ENCODE data around the gene LONP1.
A peak's percentile ranks its signal among the peaks of the same experiment; 100 is the strongest.
"Not testable (repeated sequence)": the region's sequence is repeated elsewhere in the genome, so short reads cannot be mapped to it uniquely, and the experiment has no call there.

The LONP1 gene

GRCh38 chr19:5719961-5720790, at the start of gene LONP1, which contains the start of gene CATSPERD:
Gene LONP1, minus strand, starts transcription at chr19:5720146. Its CDS starts 14 bp downstream, at chr19:5720132.
Gene CATSPERD, plus strand, starts transcription at chr19:5720637. Its CDS starts 101 bp downstream, at chr19:5720738.
- peak; percentile 93 for FAIRE-seq

DNA sequence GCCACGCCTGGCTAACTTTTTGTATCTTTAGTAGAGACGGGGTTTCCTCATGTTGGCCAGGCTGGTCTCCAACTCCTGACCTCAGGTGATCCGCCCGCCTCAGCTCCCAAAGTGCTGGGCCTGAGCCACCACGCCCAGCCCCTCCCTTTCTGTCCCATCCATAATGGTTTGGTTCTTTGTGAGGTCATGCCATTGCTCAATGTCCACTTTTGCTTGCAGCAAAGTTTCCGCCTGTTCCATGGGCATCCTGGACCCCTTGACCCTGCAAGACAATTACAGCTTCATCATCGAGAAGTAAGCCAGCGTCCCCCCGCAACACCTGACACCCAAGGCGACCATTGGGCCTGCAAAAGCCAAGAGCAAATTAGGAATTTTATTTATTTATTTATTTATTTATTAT, 48.0 kb upstream of the LONP1 start:
- no peak for FAIRE-seq

DNA sequence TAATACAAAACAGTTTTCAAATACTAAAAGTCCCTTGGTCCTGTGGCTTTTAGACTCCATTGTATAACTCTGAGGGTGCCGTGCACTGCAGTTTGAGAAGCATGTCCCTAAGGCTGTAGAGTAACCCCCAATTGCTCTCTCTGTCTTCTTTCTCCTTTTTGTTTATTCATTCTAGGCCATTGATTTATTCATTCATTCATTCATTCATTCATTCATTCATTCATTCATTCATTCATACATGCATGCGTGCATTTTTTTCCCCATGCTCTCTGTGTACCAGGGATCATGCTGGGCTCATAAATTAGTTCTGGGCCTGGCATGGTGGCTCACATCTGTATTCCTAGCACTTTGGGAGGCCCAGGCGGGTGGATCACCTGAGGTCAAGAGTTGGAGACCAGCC, 45.3 kb upstream of the LONP1 start:
- FAIRE-seq: no peak

- no peak for FAIRE-seq
These were observed 42.8 kb upstream of the LONP1 start for GRCh38 chr19:5762608-5763217.

DNA sequence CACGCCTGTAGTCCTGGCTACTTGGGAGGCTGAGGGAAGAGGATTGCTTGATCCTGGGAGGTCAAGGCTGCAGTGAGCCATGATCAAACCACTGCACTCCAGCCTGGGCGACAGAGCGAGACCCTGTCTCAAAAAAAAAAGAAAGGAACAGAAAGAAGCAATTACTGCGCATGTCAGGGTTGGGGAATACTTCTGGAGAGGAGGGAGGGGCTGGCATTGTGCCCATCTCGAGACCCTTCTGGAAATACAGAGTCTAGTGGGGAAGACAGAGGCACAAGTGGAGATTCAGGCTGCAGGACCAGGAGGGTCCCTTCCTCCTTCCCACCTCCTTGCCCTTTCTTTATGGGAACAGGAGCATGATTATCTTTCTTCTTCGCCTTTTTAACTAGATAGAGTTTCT, 33.8 kb upstream of the LONP1 start:
- FAIRE-seq: no peak

DNA sequence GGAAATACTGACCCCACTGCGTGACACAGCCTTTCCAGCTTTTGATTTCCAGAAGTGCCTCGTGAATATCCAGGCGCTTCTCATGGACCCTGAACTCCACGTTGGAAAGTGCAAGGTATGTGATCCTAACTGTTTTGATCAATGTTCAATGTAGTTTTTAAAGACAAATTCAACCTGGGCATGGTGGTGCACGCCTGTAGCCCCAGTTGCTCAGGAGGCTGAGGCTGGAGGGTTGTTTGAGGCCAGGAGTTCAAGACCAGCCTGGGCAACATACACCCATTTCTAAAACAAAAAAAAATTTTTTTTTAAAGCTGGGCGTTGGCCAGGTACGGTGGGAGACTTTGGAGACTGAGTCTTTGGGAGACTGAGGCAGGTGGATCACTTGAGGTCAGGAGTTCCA, 31.8 kb upstream of the LONP1 start:
- no peak for FAIRE-seq

DNA sequence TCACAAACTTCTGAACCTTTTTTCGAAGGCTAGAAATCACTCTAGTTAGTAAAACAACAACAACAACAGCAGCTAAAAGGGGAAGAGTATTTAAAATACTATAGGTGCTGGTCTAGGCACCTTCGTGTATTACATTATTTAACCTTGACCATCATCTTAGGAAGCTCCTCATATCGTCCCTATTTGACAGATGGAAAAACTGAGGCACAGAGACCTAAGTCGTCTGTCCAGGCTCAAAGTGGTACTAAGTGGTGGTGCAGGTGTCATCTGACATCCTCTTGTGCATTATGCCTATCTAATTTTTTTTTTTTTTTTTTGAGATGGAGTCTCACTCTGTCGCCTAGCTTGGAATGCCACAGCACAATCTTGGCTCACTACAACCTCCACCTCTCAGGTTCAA, 29.6 kb upstream of the LONP1 start:
- no peak for FAIRE-seq

DNA sequence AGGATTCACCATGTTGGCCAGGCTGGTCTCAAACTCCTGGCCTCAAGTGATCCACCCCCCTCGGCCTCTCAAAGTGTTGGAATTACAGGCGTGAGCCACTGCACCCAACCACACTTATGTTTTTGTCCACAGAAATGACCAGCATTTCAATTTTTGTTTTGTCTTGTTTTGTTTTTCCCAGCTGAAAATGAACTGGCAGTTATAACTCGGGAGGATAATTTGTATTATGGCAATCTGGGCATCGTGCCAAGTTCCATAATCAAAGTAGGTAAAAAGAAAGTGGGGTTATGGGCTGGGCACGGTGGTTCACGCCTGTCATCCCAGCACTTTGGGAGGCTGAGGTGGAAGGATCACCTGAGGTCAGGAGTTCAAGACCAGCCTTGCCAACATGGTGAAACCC, 29.0 kb upstream of the LONP1 start:
- FAIRE-seq: not testable (repeated sequence)

- FAIRE-seq: not testable (repeated sequence)
These were observed 25.1 kb upstream of the LONP1 start for GRCh38 chr19:5744999-5745398.

DNA sequence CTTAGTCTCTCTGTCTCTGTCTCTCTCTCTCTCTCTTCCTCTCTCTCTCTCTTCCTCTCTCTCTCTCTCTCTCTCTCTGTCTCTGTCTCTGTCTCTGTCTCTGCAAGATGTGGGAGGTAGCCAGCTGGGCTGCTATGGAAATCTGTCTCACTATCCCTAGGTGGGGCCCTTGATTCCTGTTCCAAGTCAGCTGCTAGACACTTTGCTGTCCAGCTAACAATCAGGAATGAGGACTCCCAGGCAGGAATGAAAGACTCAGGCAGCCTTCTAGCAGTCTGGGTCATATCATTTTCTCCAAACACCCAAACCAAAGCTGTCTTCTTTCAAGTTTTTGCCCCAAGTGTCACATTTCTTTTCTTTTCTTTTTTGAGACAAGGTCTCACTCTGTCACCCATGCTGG, 23.7 kb upstream of the LONP1 start:
- no peak for FAIRE-seq

DNA sequence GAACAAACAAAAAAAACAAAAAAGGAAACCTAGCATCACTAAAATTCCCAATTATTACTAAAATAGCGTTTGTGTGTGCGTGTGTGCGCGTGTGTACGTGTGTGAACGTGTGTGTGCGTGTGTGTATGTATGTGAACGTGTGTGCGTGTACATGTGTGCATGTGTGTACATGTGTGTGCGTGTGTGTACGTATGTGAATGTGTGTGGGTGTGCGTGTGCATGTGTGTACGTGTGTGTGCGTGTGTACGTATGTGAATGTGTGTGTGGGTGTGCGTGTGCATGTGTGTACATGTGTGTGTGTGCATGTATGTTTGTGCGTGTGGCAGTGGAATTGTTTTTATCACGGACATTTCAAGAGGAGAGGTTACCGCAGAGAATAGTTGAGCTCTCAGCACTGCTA, 22.1 kb upstream of the LONP1 start:
- FAIRE-seq: no peak

DNA sequence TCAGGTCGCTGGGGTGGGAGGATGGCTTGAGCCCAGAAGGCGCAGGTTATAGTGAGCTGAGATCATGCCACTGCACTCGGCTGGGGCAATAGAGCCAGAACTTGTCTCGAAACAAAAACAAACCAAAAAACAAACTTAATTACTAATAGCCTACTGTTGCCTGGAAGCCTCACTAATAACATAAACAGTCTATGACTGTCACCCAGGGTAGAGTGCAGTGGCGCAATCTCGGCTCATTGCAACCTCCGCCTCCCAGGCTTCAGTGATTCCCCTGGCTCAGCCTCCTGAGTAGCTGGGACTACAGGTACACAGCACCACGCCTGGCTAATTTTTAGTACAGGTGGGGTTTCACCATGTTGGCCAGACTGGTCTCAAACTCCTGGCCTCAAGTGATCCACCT, 18.5 kb upstream of the LONP1 start:
- no peak for FAIRE-seq

- FAIRE-seq: not testable (repeated sequence)
These were observed 13.2 kb upstream of the LONP1 start for GRCh38 chr19:5733172-5733571.

- no peak for FAIRE-seq
These were observed 7.6 kb upstream of the LONP1 start for GRCh38 chr19:5727453-5728050.

DNA sequence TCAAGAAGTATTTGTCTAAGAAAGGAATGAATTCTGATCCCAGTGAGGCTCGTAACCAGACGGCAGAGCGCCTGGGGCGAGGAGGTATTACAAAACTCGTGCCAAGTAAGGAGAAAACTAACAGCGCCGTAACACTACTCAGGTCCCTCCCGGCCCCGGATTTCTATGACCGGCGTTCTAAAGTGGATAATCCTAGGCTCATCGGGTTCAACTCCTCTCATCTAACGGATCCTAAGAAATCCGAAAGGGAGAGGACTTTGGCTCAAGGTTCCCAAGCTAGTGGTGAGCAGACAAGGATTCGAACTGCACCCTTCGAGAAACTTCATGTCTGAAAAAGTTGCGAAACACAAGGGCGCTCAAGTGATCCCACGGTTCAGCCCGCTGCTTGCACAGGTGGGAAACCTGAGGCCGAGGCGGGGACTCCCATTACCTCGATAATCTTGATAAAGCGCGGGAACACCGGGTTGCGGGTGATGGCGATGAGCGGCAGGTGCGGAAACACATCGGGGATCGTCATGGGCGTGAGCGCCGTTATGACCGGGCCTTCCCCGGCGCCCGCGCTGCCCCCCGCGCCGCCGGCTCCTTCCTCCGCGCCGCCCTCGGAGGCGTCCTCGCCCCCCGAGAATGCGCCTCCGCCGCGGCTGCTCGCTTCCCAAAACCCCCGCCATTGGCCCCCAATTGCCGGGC, 529 bp downstream of the LONP1 start:
- no peak for FAIRE-seq

DNA sequence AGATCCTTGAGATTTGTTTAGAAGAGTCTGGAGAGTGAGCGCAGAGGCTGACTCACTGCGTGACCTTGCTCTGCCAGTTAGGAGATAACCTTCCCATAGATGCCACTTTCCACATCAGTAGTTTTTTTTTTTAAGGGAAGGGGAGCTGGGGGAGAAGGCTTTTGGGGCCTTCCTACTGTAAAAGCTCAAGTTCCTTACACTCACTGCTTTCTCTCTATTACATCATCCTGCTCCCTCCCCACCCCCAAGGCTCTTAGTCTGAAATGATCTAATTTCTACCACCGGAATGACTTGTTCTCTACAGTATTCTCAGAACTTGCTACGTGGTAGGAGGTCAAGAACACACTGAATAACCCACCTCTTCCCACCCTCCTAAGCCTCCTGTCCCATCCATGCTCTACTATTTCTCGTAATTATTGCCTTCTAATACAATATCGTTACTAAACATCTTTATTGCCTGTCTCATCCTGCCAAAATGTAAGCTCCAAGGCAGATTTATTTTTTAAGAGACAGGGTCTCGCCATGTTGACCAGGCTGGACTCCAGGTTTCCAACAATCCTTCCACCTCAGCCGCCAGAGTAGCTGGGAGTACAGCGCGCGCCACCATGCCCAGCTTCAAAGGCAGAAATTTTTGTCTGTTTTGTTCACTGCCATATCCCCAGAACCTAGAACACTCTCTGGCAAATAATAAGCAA, 1.2 kb downstream of the LONP1 start:
- no peak for FAIRE-seq

DNA sequence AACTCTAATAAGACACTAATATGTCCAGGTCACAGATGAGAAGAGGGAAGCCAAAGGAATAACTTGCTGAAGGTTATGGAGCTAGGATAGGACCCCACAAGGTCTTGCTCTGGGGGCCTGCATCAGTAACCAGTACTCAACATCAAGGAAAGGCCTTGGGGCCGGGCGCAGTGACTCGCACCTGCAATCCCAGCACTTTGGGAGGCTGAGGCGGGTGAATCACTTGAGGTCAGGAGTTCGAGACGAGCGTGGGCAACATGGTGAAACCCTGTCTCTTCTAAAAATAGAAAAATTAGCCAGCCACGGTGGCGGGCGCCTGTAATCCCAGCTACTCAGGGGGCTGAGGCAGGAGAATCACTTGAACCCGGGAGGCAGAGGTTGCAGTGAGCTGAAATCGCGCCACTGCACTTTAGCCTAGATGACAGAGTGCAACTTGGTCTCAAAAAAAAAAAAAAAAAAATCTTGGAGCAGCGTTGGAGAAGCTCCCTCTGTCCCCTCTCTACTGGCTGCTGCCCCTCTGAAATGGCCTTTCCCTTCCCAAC, 1.8 kb downstream of the LONP1 start:
- no peak for FAIRE-seq

DNA sequence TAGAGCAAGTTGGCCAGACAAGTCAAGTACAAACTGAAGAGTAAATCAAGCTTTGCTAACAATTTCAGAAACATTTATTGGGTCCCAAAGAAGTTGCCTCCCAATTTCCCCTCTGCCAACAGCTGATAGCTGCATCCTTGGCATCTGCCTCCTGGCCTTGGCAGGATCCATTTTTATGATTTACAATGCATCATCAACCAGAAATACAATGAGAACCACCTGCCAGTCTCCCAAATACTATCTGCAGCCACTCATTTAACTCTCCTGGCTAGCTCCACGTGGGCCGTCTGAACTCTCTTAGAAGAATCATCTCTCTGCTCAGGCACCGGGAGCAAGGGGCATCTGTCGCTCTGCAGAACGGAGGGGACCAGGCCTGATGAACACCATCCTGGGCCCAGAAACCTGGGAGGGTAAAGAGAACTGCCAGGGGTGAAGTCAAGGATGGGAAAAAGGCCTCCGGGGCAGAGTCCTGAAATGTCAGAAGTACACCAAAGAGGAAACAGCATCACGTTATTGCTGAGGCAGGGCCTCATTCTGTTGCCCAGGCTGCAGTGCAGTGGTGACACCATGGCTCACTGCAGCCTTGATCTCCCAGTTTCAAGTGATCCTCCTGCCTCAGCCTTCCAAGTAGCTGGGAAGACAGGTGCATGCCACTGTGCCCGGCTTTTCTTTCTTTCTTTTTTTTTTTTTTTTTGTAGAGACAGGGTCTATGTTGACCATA, 2.6 kb downstream of the LONP1 start:
- no peak for FAIRE-seq

DNA sequence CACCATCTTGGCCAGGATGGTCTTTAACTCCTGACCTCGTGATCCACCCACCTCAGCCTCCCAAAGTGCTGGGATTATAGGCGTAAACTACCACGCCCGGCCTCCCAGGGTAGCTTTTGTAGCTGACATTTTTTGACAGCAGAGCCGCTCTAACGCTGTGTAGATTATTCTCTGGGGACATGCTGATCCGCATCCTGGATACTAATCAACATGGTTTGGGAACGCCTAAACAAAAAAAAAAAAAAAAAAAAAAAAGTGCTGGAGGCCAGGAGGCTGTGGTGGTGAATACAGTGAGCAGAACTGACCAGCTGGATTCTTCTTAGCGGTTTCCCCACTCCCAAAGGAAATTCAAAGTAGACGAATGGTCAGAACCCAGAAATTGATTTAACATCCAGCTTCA, 5.1 kb downstream of the LONP1 start:
- no peak for FAIRE-seq

- FAIRE-seq: no peak
These were observed 6.7 kb downstream of the LONP1 start for GRCh38 chr19:5713228-5713627.

GRCh38 chr19:5711713-5712161, 8.2 kb downstream of the LONP1 start:
- no peak for FAIRE-seq

- no peak for FAIRE-seq
These were observed 8.9 kb downstream of the LONP1 start for GRCh38 chr19:5711025-5711424.
